Esophagus muscularis mucosa (tissue), 4 donors: Measurements from ENCODE around the gene EFNB1. TPM values are rescaled to one million over a fixed set of nuclear protein-coding genes. Genes with fewer than 3 reads are reported as not detected.

Experiments
- DNase-seq: peaks from one replicate; pipeline ENCODE4 v3.0.0-alpha.2; 2017; ENCODE audit errors: extremely low spot score
- H3K27ac ChIP-seq, 4 donors: fragments of 200-600 bp; sonication (generic); replicated peaks in 1 of 4; 1 replicate in 3 of 4; 2 replicates in 1 of 4; pipeline ENCODE4 v1.5.1; 2016 to 2019; ENCODE audit warnings: mild to moderate bottlenecking in 1 of 4
- H3K27me3 ChIP-seq, 4 donors: fragments of 200-600 bp; sonication (generic); one replicate each; pipeline versions ENCODE4 v1.5.1 to v1.6.0; 2016 to 2019
- H3K36me3 ChIP-seq, 4 donors: fragments of 200-600 bp; sonication (generic); one replicate each; pipeline ENCODE4 v1.5.1; 2016 to 2019
- H3K4me1 ChIP-seq, 4 donors: fragments of 200-600 bp; sonication (generic); one replicate each; pipeline ENCODE4 v1.5.1; 2016 to 2019
- H3K4me3 ChIP-seq, 4 donors: fragments of 200-600 bp; sonication (generic); 1 replicate in 2 of 4; 2 replicates in 2 of 4; pipeline ENCODE4 v1.5.1; 2016 to 2019; ENCODE audit warnings: mild to moderate bottlenecking in 4 of 4, moderate library complexity in 1 of 4
- H3K9me3 ChIP-seq, 4 donors: fragments of 200-600 bp; sonication (generic); 1 replicate in 3 of 4; 2 replicates in 1 of 4; pipeline ENCODE4 v1.5.1; 2016 to 2019
- CTCF ChIP-seq, 3 experiments: fragments of 200-600 bp in 2 of 3; fragments of 450-650 bp in 1 of 3; sonication (generic) in 2 of 3; IDR thresholded peaks; one replicate each; pipeline ENCODE4 v1.5.1; 2017 to 2019; ENCODE audit warnings: antibody characterized with exemption in 3 of 3, mild to moderate bottlenecking in 2 of 3, moderate library complexity in 1 of 3
- EP300 ChIP-seq: sonication (generic); formaldehyde crosslinking; IDR thresholded peaks from one replicate; pipeline ENCODE4 v1.6.1; 2017; ENCODE audit warnings: antibody characterized with exemption
- POLR2A ChIP-seq: fragments of 450-650 bp; IDR thresholded peaks from one replicate; pipeline ENCODE4 v1.6.1; 2017; ENCODE audit warnings: antibody characterized with exemption, moderate library complexity, mild to moderate bottlenecking, low read depth
- POLR2AphosphoS5 ChIP-seq, 2 donors: sonication (generic); formaldehyde crosslinking; IDR thresholded peaks; one replicate each; pipeline ENCODE4 v1.6.1; 2017; ENCODE audit warnings: antibody characterized with exemption in 2 of 2
- WGBS: methylation state at CpG from one replicate; pipeline ENCODE4 v1.1.5; 2018; 5-methylcytosine and 5-hydroxymethylcytosine counted together
- intact Hi-C: fragments of 100-400 bp; cut with DNase I; formaldehyde crosslinking; loops from one replicate; pipeline ENCODE4 v1.15.1; 2023
- total RNA-seq, 4 donors: library from RNA; depleted of rRNA; stranded (reverse); fragments of >200 nt; gene quantifications; one replicate each; pipeline versions ENCODE4 v1.1.0 to v1.2.1, GENCODE V29; 2016

The EFNB1 gene
- total RNA-seq, 4 donors from 2014 or later = 16.2 to 37.3 (median 23.9) TPM

DNA sequence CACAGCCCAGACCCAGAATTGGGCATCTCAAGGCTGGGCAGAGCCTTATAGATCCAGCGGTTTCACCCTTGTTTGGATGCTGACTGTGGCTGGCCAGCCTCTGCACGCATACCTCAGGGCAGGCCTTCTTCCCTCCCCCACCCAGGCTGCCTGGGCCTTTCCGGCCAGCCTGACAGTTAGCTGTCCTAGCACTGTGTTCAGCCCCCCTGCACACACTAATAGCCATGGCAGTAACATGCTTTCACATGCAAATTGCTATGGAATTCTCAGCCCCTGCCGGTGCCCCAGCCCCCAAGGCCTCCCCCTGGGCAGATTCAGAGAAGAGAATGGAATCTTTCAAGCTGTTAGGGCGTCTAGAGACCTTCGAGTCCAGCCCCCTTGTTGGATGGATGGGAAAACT is 17.7 kb downstream of the EFNB1 start:
- WGBS = 50% methylated on average over 5 of the region's 6 CpGs
- H3K4me1 ChIP-seq = peaks cover 0 to 12% (median 7%) of the 10 kb centered on the region in 4 donors
- H3K27ac ChIP-seq = no peak overlapping the region
- no peaks in the 10 kb centered on the region for H3K9me3 ChIP-seq
- no peak for TF ChIP-seq CTCF (IDR thresholded peaks at IDR 0.05)
- TF ChIP-seq POLR2A = no peak
- no peak for TF ChIP-seq POLR2AphosphoS5 (IDR thresholded peaks at IDR 0.05)
- no peak for TF ChIP-seq EP300
- DNase-seq = no peak
- H3K4me3 ChIP-seq = no peak overlapping the region
- H3K36me3 ChIP-seq = peaks cover 0 to 11% (median 7%) of the 10 kb centered on the region in 4 donors
- intact Hi-C loops = no loop called here
- H3K27me3 ChIP-seq = no peaks in the 10 kb centered on the region

- intact Hi-C loops = no loop called here
- 73% methylated on average over 2 of the region's 4 CpGs for WGBS
Observed at GRCh38 chrX:68847172-68847571, 18.4 kb downstream of the EFNB1 start.

GRCh38 chrX:68848189-68848940 is 19.5 kb downstream of the EFNB1 start:
- peaks cover 0 to 10% (median 0%) of the 10 kb centered on the region in 4 donors for H3K36me3 ChIP-seq
- 75% methylated on average over 8 of the region's 8 CpGs for WGBS
- no peaks in the 10 kb centered on the region for H3K9me3 ChIP-seq
- H3K27me3 ChIP-seq = no peaks in the 10 kb centered on the region
- peaks cover 0 to 10% (median 6%) of the 10 kb centered on the region in 4 donors for H3K4me1 ChIP-seq
- no peak overlapping the region for H3K4me3 ChIP-seq
- TF ChIP-seq CTCF (IDR thresholded peaks at IDR 0.05) = no peak
- no peak for TF ChIP-seq POLR2AphosphoS5 (IDR thresholded peaks at IDR 0.05)
- no peak for TF ChIP-seq POLR2A
- TF ChIP-seq EP300 = no peak
- DNase-seq = no peak
- intact Hi-C loops = no loop called here
- H3K27ac ChIP-seq = no peak overlapping the region

More at GRCh38 chrX:68847172-68847571, 18.4 kb downstream of the EFNB1 start:
- TF ChIP-seq CTCF (IDR thresholded peaks at IDR 0.05) (no peak), POLR2AphosphoS5 (IDR thresholded peaks at IDR 0.05) (no peak), EP300 (no peak), POLR2A (no peak)
- Histone ChIP-seq H3K9me3 (no peaks in the 10 kb centered on the region), H3K36me3 (peaks cover 0 to 10% (median 4%) of the 10 kb centered on the region in 4 donors), H3K4me1 (peaks cover 0 to 10% (median 6%) of the 10 kb centered on the region in 4 donors), H3K27me3 (no peaks in the 10 kb centered on the region), H3K4me3 (no peak overlapping the region), H3K27ac (no peak overlapping the region)
- no peak for DNase-seq

- DNase-seq = no peak
- 86% methylated on average over 6 of the region's 8 CpGs for WGBS
- H3K27ac ChIP-seq = no peak overlapping the region
- intact Hi-C loops = no loop called here
- H3K36me3 ChIP-seq = no peaks in the 10 kb centered on the region
- H3K27me3 ChIP-seq = no peaks in the 10 kb centered on the region
- no peak overlapping the region for H3K4me3 ChIP-seq
- no peaks in the 10 kb centered on the region for H3K9me3 ChIP-seq
- H3K4me1 ChIP-seq = peaks cover 0 to 10% (median 6%) of the 10 kb centered on the region in 4 donors
- TF ChIP-seq POLR2AphosphoS5 (IDR thresholded peaks at IDR 0.05) (no peak), EP300 (no peak), POLR2A (no peak), CTCF (IDR thresholded peaks at IDR 0.05) (no peak)
Observed at GRCh38 chrX:68851082-68851481, 22.3 kb downstream of the EFNB1 start.
